CD4-positive, alpha-beta T cell treated with Interleukin-15 for 1 hour (primary cell): ENCODE results near the gene ANKRD11.
A peak's percentile ranks its signal among the peaks of the same experiment; 100 is the strongest.

Source experiments
- DNase-seq: peaks from one replicate; pipeline ENCODE4 v3.0.0-alpha.2; 2020

Gene ANKRD11

DNA sequence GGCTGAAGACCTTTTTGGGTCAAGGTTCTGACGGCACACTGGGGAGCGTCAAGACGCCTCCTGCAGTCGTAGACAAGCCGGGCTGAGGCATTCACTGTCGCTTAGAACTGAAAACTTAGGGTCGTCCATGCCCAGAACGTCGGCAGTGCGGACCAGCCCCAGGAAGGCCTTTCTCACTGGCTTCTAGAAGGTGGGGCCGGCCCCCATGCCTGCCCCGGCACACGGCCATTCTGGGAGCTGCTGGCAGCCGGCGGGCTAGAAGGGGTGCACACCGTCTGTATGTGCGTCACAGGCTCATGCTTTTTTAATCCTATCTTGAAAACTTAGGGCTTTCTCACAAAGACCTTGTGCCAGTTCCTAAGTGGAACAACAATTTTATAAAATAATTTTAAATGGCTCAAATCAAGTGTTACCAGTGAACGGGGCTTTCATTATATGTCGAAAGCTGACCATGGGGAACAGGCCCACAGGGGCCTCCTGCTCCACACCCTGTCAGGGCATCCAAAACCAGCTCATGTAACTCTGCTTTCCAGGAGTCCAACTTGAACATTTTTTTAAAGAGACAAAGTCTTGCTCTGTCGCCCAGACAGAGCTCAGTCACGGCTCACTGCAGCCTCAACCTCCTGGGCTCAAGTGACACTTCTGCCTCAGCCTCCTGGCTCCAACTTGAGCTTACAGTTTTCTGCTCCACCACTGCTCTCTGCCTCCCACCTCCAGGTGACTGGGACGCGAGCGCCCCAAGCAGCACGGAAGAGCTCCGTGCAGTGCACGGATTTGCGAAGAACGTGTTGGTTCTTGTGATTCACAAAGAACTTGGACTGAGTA, 111.2 kb downstream of the ANKRD11 start:
- DNase-seq, result no peak

DNA sequence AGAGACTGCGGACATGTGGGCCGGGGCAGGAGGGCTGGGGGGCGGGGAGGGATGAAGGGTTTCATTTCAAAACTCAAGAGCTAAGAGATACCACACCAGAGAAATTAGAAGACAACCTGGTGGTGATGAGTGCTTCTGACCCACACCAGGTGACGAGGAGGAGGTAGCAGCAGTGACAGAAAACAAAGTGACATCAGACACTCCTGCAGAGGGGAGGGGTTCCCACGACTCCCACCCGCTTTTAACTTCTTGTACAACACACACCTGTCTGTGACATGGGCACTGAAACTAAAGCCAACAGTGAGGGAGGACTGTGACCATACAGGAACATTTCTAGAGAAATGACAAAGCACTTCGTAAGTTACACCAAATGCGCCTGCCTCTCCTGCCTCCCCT, 112.9 kb downstream of the ANKRD11 start:
- DNase-seq, result no peak

DNA sequence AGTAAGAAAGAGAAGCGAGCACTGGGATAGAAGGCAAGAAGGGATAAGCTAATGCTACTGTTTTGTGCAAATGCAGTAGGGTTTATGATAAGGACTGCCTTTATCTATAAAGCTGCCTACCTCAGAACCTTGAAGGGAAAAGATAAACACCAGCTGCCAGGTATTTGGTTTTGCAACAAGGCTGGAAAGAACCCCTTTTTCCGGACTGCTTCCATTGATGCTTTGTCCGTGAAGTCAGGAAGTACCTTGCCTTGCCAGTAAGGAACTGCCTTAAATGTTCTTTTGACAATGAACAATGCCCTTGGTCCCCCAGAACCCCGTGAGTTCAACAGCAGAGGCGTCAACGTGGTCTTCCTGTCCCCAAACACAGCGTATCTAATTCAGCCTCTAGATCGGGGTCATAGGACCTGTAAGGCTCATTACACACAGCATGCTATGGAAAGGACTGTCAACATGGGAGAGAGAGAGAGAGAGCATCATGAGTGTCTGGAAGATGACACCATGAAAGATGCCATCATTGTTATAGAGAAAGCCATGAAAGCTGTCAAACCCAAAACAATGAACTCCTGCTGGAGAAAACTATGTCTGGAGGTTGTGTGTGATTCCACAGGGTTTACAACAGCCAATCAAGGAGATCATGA, 113.4 kb downstream of the ANKRD11 start:
- no peak for DNase-seq

DNA sequence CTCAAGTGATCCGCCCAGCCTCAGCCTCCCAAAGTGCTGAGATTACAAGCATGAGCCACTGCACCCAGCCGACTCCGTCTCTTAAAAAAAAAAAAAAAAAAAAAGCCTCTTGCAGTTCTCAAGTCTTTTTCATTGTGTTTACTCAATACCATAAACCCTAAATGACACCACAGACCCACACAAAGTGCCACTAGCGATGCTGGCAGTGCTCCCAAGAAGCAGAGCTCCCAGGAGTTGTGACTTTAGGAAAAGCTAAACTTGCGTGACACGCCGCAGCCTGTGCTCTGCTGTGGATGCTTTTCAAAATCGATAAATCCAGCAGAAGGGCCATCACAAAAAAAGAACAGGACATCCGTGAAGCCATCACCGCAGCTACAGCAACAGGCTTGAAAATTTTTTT, 114.7 kb downstream of the ANKRD11 start:
- no peak for DNase-seq

DNA sequence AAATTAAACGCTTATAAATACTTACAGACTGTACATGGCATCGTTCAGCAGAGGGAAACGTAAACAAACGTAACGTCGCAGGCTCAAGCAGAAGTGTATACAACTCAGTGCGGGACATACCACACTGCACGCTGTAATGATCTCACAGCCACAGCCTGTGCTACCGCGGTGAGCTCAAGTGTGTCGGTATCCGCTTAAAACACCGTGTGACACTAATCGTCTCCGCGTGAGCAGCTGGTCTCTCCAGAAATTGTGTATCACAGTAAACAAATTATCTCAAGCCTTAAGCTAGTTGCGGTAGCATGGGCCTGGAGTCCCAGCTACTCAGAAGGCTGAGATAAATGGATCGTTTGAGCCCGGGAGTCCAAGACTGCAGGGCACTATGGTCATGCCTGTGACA, 115.3 kb downstream of the ANKRD11 start:
- DNase-seq, result peak; percentile 53

DNA sequence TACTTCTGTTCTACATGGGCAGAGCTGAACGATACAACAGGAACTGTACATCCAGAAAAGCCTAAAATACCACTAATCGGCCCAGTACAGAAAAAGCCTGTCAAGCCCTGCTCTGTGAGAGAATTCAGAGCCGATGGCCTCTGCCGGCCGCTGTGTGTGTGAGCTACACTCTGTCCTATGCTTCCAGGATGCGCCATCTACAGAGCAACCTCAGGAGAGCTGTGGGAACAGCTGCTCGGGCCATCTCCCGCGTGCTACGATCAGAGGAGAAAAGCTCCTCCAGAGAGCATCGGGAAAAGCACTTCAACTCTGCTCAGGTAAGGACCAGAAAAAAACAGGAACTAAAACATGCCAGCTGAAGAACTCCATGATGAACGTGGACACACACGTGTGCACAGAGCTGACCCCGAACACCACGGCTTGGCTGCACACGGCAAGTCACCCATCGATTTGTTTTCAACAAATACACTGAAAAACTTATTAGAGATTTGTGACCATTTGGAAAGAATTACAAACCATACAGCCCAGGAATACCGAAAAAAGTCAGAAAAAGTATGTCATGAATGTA, 115.9 kb downstream of the ANKRD11 start:
- DNase-seq, result no peak

DNA sequence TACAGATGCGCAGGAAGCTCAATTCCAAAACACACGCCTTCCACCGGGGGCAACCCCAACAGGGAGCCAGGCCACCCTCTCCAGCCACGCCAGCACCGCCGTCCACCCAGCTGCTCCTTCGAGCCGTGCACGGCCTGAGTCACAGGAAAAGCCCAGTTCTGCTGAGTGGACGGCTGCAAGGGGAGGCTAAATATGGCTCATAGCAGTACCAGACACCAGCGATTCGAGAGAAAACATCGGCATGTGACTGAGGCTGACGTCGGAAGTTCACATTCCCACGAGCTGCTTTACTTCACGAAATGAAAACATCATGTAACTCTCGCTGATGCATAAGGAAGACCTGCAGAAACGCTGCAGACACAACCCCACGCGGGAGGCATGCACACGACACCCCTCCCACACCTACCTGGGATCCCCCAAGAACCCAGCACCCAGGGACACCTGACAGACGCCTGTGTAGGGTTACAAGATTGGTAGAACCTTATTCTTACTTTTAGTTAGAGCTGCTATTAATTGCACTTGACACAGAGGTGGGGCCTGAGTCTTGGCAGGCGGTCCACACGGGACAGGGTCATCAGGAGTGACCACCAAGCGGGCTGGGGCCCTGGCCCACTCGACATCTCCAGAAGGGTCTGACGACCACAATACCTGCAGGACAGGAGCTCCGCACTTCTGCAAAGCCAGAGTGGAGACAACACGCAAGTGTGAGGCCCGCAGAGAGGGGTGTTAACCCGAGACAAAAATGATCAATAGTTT, 116.8 kb downstream of the ANKRD11 start:
- DNase-seq, result no peak

DNA sequence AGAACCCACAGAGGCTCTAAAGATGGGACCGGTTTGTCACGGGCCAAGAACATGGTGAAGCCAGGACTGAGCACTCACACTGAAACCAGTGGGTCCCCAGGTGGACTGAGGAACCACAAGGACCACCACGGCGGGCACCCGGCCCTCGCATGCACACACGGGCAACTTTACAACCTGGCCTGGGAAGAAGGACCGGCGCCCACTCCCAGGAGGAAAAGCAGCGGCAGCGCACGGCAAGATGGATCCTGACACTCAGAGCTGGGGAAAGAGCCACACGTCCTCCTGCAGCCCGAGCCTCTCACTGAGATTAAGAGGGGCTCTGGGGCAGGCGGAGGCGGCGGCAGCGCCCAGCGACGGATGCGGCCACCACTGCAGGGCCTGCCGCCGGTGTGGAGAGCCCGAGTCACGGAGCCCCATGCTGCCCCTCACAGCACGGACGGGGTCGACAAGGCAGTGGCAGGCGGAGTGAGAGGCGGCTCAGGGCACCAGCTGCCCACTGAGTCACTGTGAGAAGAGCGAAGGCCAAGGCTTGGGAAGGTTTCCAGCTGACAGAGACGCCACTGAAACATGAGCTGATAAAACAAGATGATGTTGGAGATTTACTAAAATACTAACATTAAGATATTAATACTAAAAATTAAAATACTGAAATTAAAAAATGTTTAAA, 118.3 kb downstream of the ANKRD11 start:
- DNase-seq, result no peak

DNA sequence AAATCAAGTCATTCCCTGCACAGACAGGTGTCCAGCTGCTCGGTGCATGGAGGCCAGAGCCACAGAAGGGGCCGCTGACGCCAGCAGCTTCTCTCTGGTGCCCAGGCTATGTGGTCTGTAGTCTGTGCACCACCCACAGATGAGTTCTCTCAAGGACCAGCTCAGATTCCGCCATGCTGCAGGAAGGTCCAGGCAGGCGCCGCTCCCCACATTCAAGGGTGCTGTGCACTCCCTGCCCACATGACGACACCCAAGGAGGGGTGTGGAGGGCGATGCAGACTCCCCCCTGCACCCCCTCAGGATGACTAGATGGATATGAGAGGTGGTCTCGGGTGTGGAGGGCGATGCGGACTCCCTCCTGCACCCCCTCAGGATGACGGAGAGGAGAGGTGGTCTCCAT, 119.0 kb downstream of the ANKRD11 start:
- no peak for DNase-seq

DNA sequence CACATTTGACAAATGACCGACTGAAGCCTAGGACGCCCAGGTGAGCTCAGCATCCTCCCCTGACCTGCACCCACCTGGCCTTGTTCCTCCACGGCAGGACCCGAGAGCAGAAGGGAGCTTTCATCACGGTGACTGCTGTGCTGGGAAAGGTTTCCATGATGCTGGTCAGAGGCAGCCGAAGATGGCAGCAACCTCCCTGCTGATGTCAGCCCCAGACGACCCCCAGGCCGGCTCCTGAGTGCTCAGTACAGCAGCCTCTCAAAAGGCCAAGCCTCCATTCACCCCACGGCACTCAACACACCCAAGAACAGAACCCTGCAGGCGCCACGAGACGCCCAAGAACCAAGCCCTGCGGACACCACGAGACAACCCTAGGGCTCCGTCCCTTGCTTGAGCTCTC, 119.8 kb downstream of the ANKRD11 start:
- no peak for DNase-seq

DNA sequence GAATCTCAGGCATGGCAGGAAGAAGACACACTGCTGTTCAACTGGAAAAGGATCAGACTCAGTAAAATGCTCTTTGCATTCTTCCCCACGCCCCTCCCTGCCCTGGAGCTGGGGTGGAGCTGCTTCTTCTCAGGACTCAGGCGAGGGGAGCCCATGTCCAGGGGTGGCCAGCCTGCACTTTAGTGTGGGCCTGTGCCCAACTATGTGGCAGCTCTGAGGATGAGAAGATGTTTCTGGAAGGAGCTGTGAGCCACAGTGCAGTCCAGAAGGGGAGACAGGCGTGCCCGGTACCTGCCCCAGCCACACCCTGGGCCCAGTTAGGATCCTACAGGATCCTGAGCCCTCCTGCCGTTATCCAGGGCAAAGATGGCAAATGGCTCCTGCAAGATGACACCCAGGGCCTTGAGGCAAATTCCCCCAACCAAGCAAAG, 120.3 kb downstream of the ANKRD11 start:
- no peak for DNase-seq

DNA sequence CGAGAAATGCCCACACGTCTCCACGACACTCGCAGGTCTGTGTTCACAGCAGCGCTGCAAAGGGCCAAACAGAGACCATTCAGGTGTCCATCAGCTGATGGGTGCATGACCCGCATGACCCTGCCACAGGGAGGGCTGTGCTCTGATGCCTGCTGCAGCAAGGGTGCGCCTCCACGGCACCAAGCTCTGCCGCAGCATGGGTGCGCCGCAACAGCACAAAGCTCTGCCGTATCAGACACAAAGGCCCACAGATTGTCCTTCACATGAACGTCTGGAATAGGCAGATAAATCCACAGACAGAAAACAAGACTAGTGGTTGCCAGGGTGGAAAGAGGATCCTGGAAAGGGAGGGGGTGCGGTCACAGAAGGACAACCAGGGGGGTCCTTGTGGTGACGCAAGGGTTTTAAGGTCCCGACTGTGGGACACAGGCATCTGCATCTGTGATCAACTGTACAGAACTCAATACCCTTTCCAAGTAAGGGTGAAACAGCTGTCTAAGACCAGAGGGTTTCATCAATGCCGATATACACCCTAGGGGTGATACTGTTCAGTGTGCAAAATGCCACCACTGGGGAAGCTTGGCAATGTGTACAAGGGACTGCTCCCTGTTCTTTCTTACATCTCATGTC, 121.0 kb downstream of the ANKRD11 start:
- DNase-seq, result no peak

DNA sequence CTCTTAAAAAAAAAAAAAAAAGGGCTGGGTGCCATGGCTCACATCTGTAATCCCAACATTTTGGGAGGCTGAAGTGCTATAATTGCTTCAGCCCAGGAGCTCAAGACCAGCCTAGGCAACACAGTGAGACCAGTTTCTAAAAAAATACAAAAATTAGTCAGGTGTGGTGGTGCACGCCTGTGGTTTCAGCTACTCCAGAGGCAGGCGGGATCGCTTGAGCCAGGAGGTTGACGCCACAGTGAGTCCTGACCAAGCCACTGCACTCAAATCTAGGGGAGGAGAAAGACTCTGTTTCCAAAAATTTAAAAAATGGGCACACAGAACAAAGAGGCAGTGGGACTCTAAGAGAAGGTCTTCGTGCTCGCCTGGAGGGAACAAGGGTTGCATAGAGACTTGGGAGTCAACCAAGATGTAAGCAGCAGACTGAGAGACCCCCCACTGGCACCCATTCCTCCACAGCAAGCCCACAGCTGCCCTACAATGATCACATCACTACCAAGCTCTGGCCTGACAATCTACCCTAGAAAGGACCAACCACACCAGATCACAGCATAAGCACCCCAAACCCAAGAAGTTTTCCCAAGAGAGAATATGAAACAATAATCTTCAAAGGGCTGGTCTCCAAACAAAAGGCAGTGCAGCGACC, 121.6 kb downstream of the ANKRD11 start:
- DNase-seq, result no peak

DNA sequence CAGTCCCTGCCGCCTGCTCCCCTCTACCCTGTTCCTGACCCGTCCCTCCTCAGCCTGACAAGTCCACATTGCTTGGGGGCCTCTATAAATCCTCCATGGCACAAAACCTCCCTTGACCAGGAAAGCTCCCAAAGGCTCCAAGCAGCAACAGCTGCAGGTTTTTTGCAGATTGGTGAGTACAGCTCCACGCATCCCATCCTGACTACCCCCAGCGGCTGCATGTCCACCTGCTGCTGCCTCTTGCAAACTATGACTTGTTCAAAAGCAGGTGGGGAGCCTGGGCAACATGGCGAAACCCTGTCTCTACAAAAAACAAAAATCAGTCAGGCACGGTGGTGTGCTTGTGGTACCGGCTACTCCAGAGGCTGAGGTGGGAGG, 122.8 kb downstream of the ANKRD11 start:
- no peak for DNase-seq

DNA sequence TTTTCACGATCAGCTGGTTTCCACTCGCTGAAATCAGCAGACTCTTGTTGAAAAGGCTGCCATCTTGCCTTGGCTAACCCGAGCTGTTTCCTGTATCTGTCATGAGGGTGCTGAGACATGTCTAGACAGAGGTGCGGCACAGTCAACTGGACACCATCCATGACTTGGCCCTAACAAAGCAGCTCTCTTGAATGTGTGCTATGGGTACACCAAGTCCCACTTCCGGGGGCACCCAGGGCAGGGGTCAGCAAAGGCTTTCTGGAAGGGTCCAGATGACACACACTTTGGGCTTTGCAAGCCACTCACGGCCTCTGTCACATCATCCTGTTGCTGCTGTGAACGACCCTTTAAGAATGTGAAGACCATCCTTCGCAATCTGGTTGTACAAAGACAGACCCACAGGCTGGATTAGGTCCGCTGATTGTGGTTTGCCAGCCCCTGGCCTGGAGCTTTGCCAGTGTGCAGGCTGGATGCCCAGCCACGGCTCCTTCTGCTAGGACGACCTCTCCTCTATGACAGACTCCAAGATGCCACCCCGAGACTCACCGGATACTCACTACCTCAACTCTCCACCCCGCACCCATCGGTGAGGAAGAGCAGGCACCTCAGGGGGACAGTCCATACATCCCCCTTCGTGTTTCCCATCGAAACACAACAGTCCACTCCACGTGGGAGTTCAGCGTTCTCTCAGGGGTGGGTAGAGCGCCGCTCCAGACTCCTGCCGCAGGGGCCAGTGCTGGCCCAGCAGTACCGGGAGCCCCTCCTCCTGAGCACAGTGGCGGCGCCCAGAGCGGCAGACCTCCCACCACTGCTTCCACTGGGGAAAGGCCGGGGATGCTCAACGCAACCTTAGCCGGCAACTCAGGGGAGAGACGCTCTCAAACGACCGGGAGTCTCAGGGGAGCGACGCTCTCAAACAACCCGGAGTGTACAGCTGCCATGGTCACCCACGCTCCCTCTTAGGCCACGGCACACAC, 123.5 kb downstream of the ANKRD11 start:
- no peak for DNase-seq

DNA sequence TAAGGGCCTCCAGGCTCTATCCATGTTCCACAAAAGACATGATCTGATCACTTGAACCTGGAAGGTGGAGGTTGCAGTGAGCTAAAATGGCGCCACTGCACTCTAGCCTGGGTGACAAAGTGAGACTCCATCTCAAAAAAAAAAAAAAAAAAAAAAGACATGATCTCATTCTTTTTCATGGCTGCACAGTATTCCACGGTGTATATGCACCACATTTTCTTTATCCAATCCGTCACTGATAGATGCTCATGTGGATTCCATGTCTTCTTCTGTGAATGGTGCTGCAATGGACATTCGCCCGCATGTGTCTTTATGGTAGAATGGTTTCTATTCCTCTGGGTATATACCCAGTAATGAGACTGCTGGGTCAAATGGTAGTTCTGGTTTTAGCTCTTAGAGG, 124.4 kb downstream of the ANKRD11 start:
- no peak for DNase-seq

DNA sequence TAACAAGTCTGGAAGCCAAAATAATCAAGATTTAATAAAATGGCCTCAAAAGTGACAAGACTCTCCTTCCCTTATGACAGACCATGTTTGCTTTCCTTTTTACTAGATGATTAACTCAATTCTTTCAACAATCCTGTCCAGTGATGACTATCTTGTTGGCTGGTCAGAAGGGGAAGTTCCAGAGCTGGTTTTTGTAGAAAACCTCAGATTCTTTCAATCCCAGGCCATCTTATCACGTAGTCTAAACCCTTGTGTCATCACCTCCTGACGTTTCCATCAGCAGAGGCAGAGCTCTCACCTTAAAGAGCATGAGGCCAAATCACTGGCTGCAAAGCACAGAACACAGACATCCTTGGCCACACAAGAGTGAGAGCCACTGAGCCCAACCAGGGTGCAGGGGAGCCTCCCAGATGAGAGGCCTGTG, 125.3 kb downstream of the ANKRD11 start:
- DNase-seq, result no peak

DNA sequence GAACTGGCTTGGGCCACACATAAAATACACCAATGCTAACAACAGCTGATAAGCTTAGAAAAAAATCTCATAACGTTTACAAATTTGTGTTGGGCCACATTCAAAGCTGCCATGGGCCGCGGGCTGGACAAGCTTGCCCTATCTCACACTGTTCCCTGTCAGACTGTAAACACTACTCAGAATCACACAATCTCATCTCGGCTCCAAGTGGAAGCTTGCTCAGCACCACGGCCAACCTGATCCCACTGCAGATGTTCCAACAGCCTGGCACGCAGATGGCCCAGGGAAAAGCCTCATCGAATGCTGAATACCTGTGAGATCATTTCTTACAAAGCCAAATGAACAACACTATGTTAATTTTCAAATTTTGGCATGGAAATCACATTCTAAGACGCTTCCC, 125.8 kb downstream of the ANKRD11 start:
- DNase-seq, result no peak

DNA sequence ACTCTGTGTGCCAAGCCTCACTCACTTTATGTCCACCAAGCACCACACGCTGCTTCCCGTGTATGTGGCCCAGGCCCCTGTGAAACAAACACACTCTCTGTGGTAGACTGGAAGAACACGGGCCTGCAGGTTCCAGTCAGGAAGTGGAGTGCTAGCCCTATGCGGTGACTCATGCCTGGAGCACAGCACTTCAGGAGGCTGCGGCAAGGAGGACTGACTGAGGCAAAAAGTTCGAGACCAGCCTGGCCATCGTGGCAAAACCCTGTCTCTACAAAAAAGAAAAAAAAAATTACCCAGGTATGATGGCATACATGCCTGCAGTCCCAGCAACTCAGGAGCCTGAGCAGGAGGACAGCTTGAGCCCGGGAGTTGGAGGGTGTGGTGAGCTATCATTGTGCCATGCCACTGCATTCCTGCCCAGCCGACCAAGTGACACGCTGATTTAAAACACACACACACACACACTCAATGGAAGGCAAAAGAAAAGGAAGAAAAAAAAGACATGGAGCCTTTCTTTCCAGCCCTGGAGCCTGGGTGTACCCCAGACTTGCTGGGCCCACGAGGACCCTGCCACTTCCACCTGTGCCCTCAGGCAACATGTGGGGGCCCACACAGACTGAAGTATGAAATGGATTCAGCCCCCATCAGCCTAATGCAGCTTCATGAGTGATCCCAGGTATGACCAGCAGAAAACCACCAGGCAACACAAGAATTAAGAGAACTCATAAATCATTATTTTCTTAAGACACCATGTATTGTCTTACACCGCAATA, 126.6 kb downstream of the ANKRD11 start:
- DNase-seq, result peak; percentile 55
